Calu3 (cell line): Measurements from ENCODE around the gene USP16. TPM values are rescaled to one million over a fixed set of nuclear protein-coding genes. Genes with fewer than 3 reads are reported as not detected.

ENCODE experiments used
- total RNA-seq: library from RNA; stranded (reverse); gene quantifications from 2 replicates; pipeline ENCODE4 v1.2.3, GENCODE V29; 2022

Gene USP16
- total RNA-seq, 1 experiment from 2014 or later = 21.7 TPM

Other genes with a start within 250 kb of the USP16 start
- 15.4 and 16.7 TPM in 2 replicates for gene LTN1, start 31.8 kb upstream of the USP16 start, total RNA-seq
- gene RWDD2B, start 5.3 kb upstream of the USP16 start, total RNA-seq = 14.7 and 17.3 TPM in 2 replicates
- 184 and 198 TPM in 2 replicates for gene CCT8, start 49.0 kb downstream of the USP16 start, total RNA-seq
- 2.3 and 2.7 TPM in 2 replicates for gene MAP3K7CL, start 106.0 kb downstream of the USP16 start, total RNA-seq